Activated naive CD4-positive, alpha-beta T cell treated with anti-CD3 and anti-CD28 coated beads for 36 hours (primary cell): ENCODE measurements around the gene MICAL2. TPM values are rescaled to one million over a fixed set of nuclear protein-coding genes. Genes with fewer than 3 reads are reported as not detected.
A peak's percentile ranks its signal among the peaks of the same experiment; 100 is the strongest.

Experiments used
- CTCF ChIA-PET: fragments of 350-600 bp; sonication (Branson Sonifier 250); formaldehyde crosslinking; loops from one replicate; lab custom pipeline; 2021; ENCODE audit warnings: antibody characterized with exemption; lab: Charles Lee
- DNase-seq: peaks from one replicate; pipeline ENCODE4 v3.0.0-alpha.2; 2020
- H3K27ac Mint-ChIP-seq: one replicate; pipeline ENCODE4 v1.8.0; 2021; ENCODE audit warnings: mild to moderate bottlenecking, mixed read lengths
- H3K27me3 Mint-ChIP-seq: one replicate; pipeline ENCODE4 v1.8.0; 2021; ENCODE audit warnings: low read depth, mixed read lengths
- H3K36me3 Mint-ChIP-seq: one replicate; pipeline ENCODE4 v1.8.0; 2021; ENCODE audit warnings: low read depth, mixed read lengths
- H3K4me1 Mint-ChIP-seq: one replicate; pipeline ENCODE4 v1.8.0; 2021; ENCODE audit warnings: low read depth, mixed read lengths
- H3K4me3 Mint-ChIP-seq: one replicate; pipeline ENCODE4 v1.8.0; 2021; ENCODE audit warnings: mild to moderate bottlenecking, moderate library complexity, mixed read lengths
- H3K9me3 Mint-ChIP-seq: one replicate; pipeline ENCODE4 v1.8.0; 2021; ENCODE audit warnings: mixed read lengths
- intact Hi-C: fragments of 100-400 bp; cut with micrococcal nuclease; formaldehyde crosslinking; loops from one replicate; pipeline ENCODE4 v1.15.1; 2023
- total RNA-seq, 2 experiments: library from RNA; stranded (reverse); gene quantifications; one replicate each; pipeline ENCODE4 v1.2.3, GENCODE V29; 2021

The MICAL2 gene
- total RNA-seq, 2 experiments from 2014 or later, result 48.7 to 54.6 TPM

DNA sequence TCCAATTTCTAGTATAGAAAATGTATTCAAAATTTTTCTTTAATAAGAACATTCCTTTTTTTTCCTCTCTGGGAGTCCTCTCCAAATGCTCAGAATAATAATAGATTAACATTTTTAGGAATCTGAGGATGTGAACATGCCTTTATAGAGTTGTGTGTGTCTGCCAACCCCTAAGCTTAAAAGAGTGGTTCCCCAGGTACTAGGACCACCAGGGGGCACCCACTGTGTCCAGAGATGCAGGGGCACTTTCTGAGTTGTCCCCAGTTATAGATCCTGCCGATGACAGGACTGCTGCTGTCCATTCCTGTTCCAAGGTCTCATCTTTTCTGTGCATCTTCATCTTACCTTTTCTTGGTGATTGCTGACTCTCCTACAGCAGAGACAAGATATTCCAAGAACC lies 27.0 kb upstream of the MICAL2 start:
- Mint-ChIP-seq H3K27me3 (no peaks in the 10 kb centered on the region), H3K4me3 (no peak overlapping the region), H3K36me3 (no peaks in the 10 kb centered on the region), H3K27ac (no peak overlapping the region), H3K9me3 (no peaks in the 10 kb centered on the region), H3K4me1 (peaks cover 26% of the 10 kb centered on the region)
- intact Hi-C loops, result no loop called here
- peak; percentile 18 for DNase-seq
- CTCF ChIA-PET, result interaction anchor here (0.7 to 1.6 kb wide), 3 partner anchors 58 to 201 kb away, joined by 3 to 4 read pairs (median 3); no protein-coding TSS in a partner anchor

- no peaks in the 10 kb centered on the region for H3K27me3 Mint-ChIP-seq
- CTCF ChIA-PET, result interaction anchor here (1.0 kb wide), 2 partner anchors 152 to 198 kb away, joined by 3 to 4 read pairs; no protein-coding TSS in a partner anchor
- DNase-seq, result no peak
Observed at GRCh38 chr11:12084256-12084655, 26.1 kb upstream of the MICAL2 start.

GRCh38 chr11:12085371-12086251 lies 24.8 kb upstream of the MICAL2 start:
- Mint-ChIP-seq H3K27ac (no peak overlapping the region), H3K9me3 (no peaks in the 10 kb centered on the region), H3K4me3 (no peak overlapping the region), H3K27me3 (no peaks in the 10 kb centered on the region), H3K36me3 (no peaks in the 10 kb centered on the region), H3K4me1 (peaks cover 41% of the 10 kb centered on the region)
- DNase-seq, result no peak
- intact Hi-C loops, result no loop called here
- CTCF ChIA-PET, result interaction anchor here (0.6 to 4.9 kb wide), 5 partner anchors 41 to 287 kb away, joined by 3 to 26 read pairs (median 4); no protein-coding TSS in a partner anchor

More at GRCh38 chr11:12084256-12084655, 26.1 kb upstream of the MICAL2 start:
- Mint-ChIP-seq H3K9me3 (no peaks in the 10 kb centered on the region), H3K4me1 (peaks cover 32% of the 10 kb centered on the region), H3K36me3 (no peaks in the 10 kb centered on the region), H3K4me3 (no peak overlapping the region), H3K27ac (no peak overlapping the region)
- intact Hi-C loops, result no loop called here

DNA sequence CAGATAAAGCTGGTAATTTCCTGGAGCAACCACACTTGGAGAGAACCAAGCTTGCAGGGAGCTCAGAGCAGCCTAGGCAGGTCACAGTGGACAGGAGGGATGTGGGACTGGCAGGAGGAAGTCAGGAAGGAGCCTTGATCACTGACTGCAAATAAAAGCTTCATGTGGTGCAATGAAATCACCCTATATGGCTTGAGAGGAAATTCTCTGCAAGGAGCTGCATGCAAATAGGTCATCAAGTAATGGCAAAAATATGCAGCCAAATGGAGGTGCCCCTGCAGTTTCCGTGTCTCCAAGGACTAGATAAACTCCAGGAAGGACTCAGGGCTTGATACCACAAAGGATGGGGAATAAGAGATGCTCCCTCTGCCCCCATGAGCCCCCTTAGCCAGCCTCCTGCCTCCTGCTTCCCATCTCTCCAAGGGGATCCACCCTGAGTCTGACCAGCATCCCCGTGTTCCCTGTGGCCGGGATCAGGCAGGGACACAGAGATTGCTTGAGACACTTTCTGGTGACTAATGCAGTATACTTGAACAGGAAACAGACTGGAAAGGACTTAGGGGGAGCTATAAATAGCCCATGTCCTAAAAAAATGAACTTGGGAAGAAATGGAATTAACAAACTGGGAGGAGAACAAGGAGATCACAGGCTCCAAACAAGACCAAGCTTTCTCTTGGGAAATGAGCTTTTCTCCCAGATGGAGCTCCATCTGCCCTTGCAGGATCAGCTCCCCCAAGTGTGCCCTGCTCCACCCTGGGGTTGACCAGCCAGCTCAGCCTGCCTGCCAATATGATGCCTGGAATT lies 23.9 kb upstream of the MICAL2 start:
- no peak overlapping the region for H3K4me3 Mint-ChIP-seq
- no peaks in the 10 kb centered on the region for H3K27me3 Mint-ChIP-seq
- H3K27ac Mint-ChIP-seq, result no peak overlapping the region
- intact Hi-C loops, result loop anchor here (1.0 kb wide), 1 partner anchor 150 kb away; no protein-coding TSS in a partner anchor
- CTCF ChIA-PET, result interaction anchor here (1.0 to 4.9 kb wide), 8 partner anchors 23 to 288 kb away, joined by 3 to 26 read pairs (median 4); no protein-coding TSS in a partner anchor
- H3K9me3 Mint-ChIP-seq, result no peaks in the 10 kb centered on the region
- H3K36me3 Mint-ChIP-seq, result no peaks in the 10 kb centered on the region
- H3K4me1 Mint-ChIP-seq, result peaks cover 41% of the 10 kb centered on the region
- no peak for DNase-seq

- Mint-ChIP-seq H3K4me3 (no peak overlapping the region), H3K36me3 (no peaks in the 10 kb centered on the region), H3K9me3 (no peaks in the 10 kb centered on the region), H3K4me1 (peaks cover 41% of the 10 kb centered on the region), H3K27ac (no peak overlapping the region), H3K27me3 (no peaks in the 10 kb centered on the region)
- CTCF ChIA-PET, result interaction anchor here (0.6 to 4.9 kb wide), 10 partner anchors 22 to 202 kb away, joined by 3 to 26 read pairs (median 4); no protein-coding TSS in a partner anchor
- intact Hi-C loops, result loop anchor here (1.0 kb wide), 1 partner anchor 149 kb away; no protein-coding TSS in a partner anchor
- peak; percentile 37 for DNase-seq
Observed at GRCh38 chr11:12087075-12088004, 23.1 kb upstream of the MICAL2 start.

DNA sequence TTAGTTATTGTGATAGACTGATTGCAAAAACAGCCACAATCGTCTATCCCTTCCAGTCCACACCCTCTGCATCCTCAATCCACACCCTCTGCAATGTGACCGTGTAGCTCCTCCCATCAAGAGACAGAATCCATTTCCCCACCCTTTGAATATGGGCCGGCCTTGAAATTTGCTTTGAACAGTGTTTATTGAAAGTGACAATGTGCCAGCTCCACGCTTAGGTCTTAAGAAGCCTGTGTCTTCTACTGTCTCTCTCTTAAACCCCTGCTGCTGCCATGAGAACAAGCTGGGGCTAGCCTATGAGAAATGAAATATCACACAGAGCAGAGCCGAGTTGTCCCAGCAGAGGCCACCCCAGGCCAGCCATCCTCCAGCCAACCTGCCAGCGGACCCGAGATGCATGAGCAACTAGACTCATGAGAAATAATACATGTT lies 22.3 kb upstream of the MICAL2 start:
- DNase-seq, result peak; percentile 31
- CTCF ChIA-PET, result interaction anchor here (0.6 to 4.9 kb wide), 7 partner anchors 21 to 201 kb away, joined by 3 to 26 read pairs (median 5); no protein-coding TSS in a partner anchor
- Mint-ChIP-seq H3K9me3 (no peaks in the 10 kb centered on the region), H3K4me1 (peaks cover 41% of the 10 kb centered on the region), H3K4me3 (no peak overlapping the region), H3K36me3 (no peaks in the 10 kb centered on the region), H3K27ac (no peak overlapping the region), H3K27me3 (no peaks in the 10 kb centered on the region)
- intact Hi-C loops, result no loop called here

GRCh38 chr11:12088531-12088930 lies 21.9 kb upstream of the MICAL2 start:
- no peaks in the 10 kb centered on the region for H3K27me3 Mint-ChIP-seq
- no peak overlapping the region for H3K27ac Mint-ChIP-seq
- H3K4me3 Mint-ChIP-seq, result no peak overlapping the region
- no peaks in the 10 kb centered on the region for H3K9me3 Mint-ChIP-seq
- H3K4me1 Mint-ChIP-seq, result peaks cover 41% of the 10 kb centered on the region
- no peaks in the 10 kb centered on the region for H3K36me3 Mint-ChIP-seq
- intact Hi-C loops, result no loop called here
- DNase-seq, result no peak
- CTCF ChIA-PET, result interaction anchor here (0.6 to 4.9 kb wide), 2 partner anchors 9 to 148 kb away, joined by 4 to 26 read pairs; no protein-coding TSS in a partner anchor

DNA sequence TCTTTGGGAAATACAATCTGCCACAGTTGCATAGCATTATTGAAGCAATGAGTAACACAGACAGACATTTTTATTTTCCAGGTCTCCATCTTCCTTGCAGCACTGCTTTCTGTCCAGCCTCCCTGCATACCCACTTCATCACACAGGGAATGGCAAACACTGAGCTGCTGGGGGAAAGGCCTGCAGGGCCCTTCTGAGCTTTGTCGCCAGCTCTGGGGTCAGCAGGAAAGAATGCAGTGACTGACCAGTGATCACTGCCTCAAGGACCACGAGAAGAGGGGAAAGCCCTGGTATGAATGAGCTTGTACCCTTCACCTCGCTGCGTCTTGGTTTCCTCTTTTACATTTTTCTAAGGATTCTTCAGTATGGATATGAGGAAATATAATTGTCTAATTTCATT lies 21.3 kb upstream of the MICAL2 start:
- Mint-ChIP-seq H3K9me3 (no peaks in the 10 kb centered on the region), H3K27ac (no peak overlapping the region), H3K27me3 (no peaks in the 10 kb centered on the region), H3K4me3 (no peak overlapping the region), H3K4me1 (peaks cover 41% of the 10 kb centered on the region), H3K36me3 (no peaks in the 10 kb centered on the region)
- CTCF ChIA-PET, result interaction anchor here (0.6 to 4.9 kb wide), 3 partner anchors 10 to 193 kb away, joined by 4 to 26 read pairs (median 5); no protein-coding TSS in a partner anchor
- DNase-seq, result no peak
- intact Hi-C loops, result no loop called here

DNA sequence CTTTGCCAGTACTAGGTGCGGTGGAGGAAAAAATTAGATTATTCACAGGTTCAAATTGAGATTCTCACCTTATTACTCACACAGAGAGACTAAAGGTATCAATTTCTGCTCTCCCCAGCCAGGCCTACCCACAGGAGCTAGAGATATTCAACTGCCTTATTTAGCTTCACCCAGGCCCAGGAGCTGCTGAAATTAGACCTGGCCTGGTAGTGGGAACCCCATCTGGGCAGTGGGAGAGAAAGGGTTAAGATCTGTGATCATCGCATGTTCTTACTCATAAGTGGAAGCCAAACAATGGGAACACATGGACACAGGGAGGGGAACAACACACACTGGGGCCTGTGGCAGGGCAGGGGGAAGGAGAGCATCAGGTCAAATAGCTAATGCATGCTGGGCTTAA lies 20.9 kb upstream of the MICAL2 start:
- Mint-ChIP-seq H3K27ac (peak overlapping the region; percentile 64), H3K4me3 (no peak overlapping the region), H3K36me3 (no peaks in the 10 kb centered on the region), H3K4me1 (peaks cover 41% of the 10 kb centered on the region), H3K27me3 (no peaks in the 10 kb centered on the region), H3K9me3 (no peaks in the 10 kb centered on the region)
- intact Hi-C loops, result no loop called here
- CTCF ChIA-PET, result interaction anchor here (0.6 to 4.9 kb wide), 3 partner anchors 10 to 192 kb away, joined by 4 to 26 read pairs (median 5); no protein-coding TSS in a partner anchor
- no peak for DNase-seq

DNA sequence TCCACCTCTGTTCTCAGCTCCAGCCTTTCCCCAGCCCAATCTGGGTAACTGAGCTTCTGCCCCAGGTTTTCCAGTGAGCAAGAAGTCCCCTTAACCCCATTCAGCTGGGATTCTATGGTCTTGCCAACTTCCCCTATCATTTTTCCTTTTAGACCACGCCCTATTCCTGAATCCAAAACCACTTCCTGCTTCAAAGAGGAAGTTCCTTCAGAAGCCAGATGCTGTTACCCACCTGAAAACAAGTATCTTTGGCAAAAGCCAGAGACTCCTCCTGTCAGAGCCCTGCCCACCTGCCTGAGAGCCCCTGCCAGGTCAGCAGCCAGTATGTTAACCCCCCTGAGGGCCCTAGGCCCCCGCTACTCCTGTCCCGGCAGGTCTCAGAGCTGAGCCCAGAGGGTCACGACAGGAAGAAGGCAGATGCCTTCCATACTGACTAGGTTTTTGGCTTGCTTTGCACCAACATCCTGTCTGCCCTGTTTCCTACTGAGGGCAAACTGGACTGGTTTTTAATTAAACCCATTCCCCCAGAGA lies 20.3 kb upstream of the MICAL2 start:
- DNase-seq, result peak; percentile 22
- peaks cover 41% of the 10 kb centered on the region for H3K4me1 Mint-ChIP-seq

More for the DNA sequence above, 20.3 kb upstream of the MICAL2 start:
- Mint-ChIP-seq H3K27ac (no peak overlapping the region), H3K9me3 (no peaks in the 10 kb centered on the region), H3K36me3 (no peaks in the 10 kb centered on the region), H3K27me3 (no peaks in the 10 kb centered on the region), H3K4me3 (no peak overlapping the region)
- CTCF ChIA-PET, result interaction anchor here (1.6 to 4.9 kb wide), 2 partner anchors 147 to 191 kb away, joined by 5 to 26 read pairs; no protein-coding TSS in a partner anchor
- intact Hi-C loops, result loop anchor here (2.0 kb wide), 1 partner anchor 19 kb away; no protein-coding TSS in a partner anchor
